Peyer's patch (tissue), 4 donors: Measurements from ENCODE around the gene ROBO2.

Experiments used
- CTCF ChIP-seq, 6 experiments: fragments of 450-650 bp in 4 of 6; fragments of 200-600 bp in 2 of 6; sonication (generic) in 1 of 6; IDR thresholded peaks; one replicate each; pipeline ENCODE4 v1.5.1; 2017 to 2019; ENCODE audit warnings: antibody characterized with exemption in 6 of 6, mild to moderate bottlenecking in 3 of 6, moderate library complexity in 1 of 6
- POLR2A ChIP-seq, 2 donors: fragments of 450-650 bp; IDR thresholded peaks; one replicate each; pipeline ENCODE4 v1.5.1; 2017; ENCODE audit warnings: antibody characterized with exemption in 2 of 2, mild to moderate bottlenecking in 2 of 2, moderate library complexity in 2 of 2

GRCh38 chr3:77370413-77370812 lies 330.5 kb downstream of the ROBO2 start:
- TF ChIP-seq CTCF (IDR thresholded peaks at IDR 0.05): no peak
- TF ChIP-seq POLR2A (IDR thresholded peaks at IDR 0.05): no peak
